Measurements from ENCODE around the gene TNIK. TPM values are rescaled to one million over a fixed set of nuclear protein-coding genes. Genes with fewer than 3 reads are reported as not detected.

TNIK gene
- total RNA-seq, 4 donors from 2014 or later, result 32.9 to 52.0 (median 40.2) TPM

GRCh38 chr3:171189394-171190080 lies 270.7 kb downstream of the TNIK start:
- in situ Hi-C loops (cut with MboI; ENCODE audit: low pct_ligation_motif_present in 1 of 4, low pct_unique_long_range_greater_than_20kb in 1 of 4, low sequenced_read_pairs in 3 of 4), result loop anchor here in 1 of 4 donors (10.0 kb wide), 1 partner anchor 375 kb away; no protein-coding TSS in a partner anchor
- DNase-seq, result no peak
- H3K27ac ChIP-seq, result no peak overlapping the region
- no peaks in the 10 kb centered on the region for H3K36me3 ChIP-seq
- TF ChIP-seq CTCF (IDR thresholded peaks at IDR 0.05) (no peak), EP300 (IDR thresholded peaks at IDR 0.05; ENCODE audit: low read depth) (no peak), POLR2A (IDR thresholded peaks at IDR 0.05) (no peak), POLR2AphosphoS5 (IDR thresholded peaks at IDR 0.05) (no peak)
- WGBS, 2 donors (ENCODE audit: low coverage in 1 of 2), result 82 to 83% methylated on average over 3 of the region's 3 CpGs
- intact Hi-C loops (cut with DNase I; ENCODE audit: low total_unique reads), result loop anchor here (5.0 kb wide), 1 partner anchor 378 kb away; no protein-coding TSS in a partner anchor
- no peaks in the 10 kb centered on the region for H3K9me3 ChIP-seq
- no peaks in the 10 kb centered on the region for H3K27me3 ChIP-seq
- H3K4me1 ChIP-seq, result peaks cover 0 to 11% (median 1%) of the 10 kb centered on the region in 4 donors
- no peak overlapping the region for H3K4me3 ChIP-seq

- Histone ChIP-seq H3K27me3 (no peaks in the 10 kb centered on the region), H3K4me1 (peaks cover 0 to 11% (median 1%) of the 10 kb centered on the region in 4 donors), H3K4me3 (no peak overlapping the region), H3K9me3 (no peaks in the 10 kb centered on the region), H3K27ac (no peak overlapping the region), H3K36me3 (no peaks in the 10 kb centered on the region)
- intact Hi-C loops (cut with DNase I; ENCODE audit: low total_unique reads) (loop anchor here (5.0 kb wide), 1 partner anchor 380 kb away; no protein-coding TSS in a partner anchor), in situ Hi-C loops (cut with MboI; ENCODE audit: low pct_ligation_motif_present in 1 of 4, low pct_unique_long_range_greater_than_20kb in 1 of 4, low sequenced_read_pairs in 3 of 4) (loop anchor here in 1 of 4 donors (10.0 kb wide), 1 partner anchor 377 kb away; no protein-coding TSS in a partner anchor)
- DNase-seq, result no peak
- WGBS, 2 donors (ENCODE audit: low coverage in 1 of 2), result 40 to 41% methylated on average over 5 of the region's 5 CpGs
- no peak for TF ChIP-seq POLR2A (IDR thresholded peaks at IDR 0.05)
- TF ChIP-seq CTCF (IDR thresholded peaks at IDR 0.05), result peak; percentile 49 to 58 (median 52)
Observed at GRCh38 chr3:171187706-171188290, 272.4 kb downstream of the TNIK start.

GRCh38 chr3:171186817-171187500 lies 273.2 kb downstream of the TNIK start:
- in situ Hi-C loops (cut with MboI; ENCODE audit: low pct_ligation_motif_present in 1 of 4, low pct_unique_long_range_greater_than_20kb in 1 of 4, low sequenced_read_pairs in 3 of 4), result loop anchor here in 1 of 4 donors (10.0 kb wide), 1 partner anchor 378 kb away; no protein-coding TSS in a partner anchor
- Histone ChIP-seq H3K27ac (no peak overlapping the region), H3K36me3 (no peaks in the 10 kb centered on the region), H3K4me1 (peaks cover 0 to 17% (median 4%) of the 10 kb centered on the region in 4 donors), H3K9me3 (no peaks in the 10 kb centered on the region), H3K4me3 (no peak overlapping the region), H3K27me3 (no peaks in the 10 kb centered on the region)
- 54 to 62% methylated on average over 3 of the region's 3 CpGs for WGBS, 2 donors (ENCODE audit: low coverage in 1 of 2)
- intact Hi-C loops (cut with DNase I; ENCODE audit: low total_unique reads), result loop anchor here (5.0 kb wide), 1 partner anchor 380 kb away; no protein-coding TSS in a partner anchor
- DNase-seq, result no peak
- TF ChIP-seq CTCF (IDR thresholded peaks at IDR 0.05) (no peak), POLR2A (IDR thresholded peaks at IDR 0.05) (no peak), EP300 (IDR thresholded peaks at IDR 0.05; ENCODE audit: low read depth) (no peak)

GRCh38 chr3:171186383-171186782 lies 273.8 kb downstream of the TNIK start:
- H3K9me3 ChIP-seq, result no peaks in the 10 kb centered on the region
- intact Hi-C loops (cut with DNase I; ENCODE audit: low total_unique reads) (loop anchor here (5.0 kb wide), 1 partner anchor 381 kb away; no protein-coding TSS in a partner anchor), in situ Hi-C loops (cut with MboI; ENCODE audit: low pct_ligation_motif_present in 1 of 4, low pct_unique_long_range_greater_than_20kb in 1 of 4, low sequenced_read_pairs in 3 of 4) (loop anchor here in 1 of 4 donors (10.0 kb wide), 1 partner anchor 378 kb away; no protein-coding TSS in a partner anchor)
- H3K27ac ChIP-seq, result no peak overlapping the region
- H3K36me3 ChIP-seq, result no peaks in the 10 kb centered on the region
- H3K4me1 ChIP-seq, result peaks cover 0 to 17% (median 4%) of the 10 kb centered on the region in 4 donors
- TF ChIP-seq POLR2AphosphoS5 (IDR thresholded peaks at IDR 0.05), result no peak
- TF ChIP-seq CTCF (IDR thresholded peaks at IDR 0.05), result no peak
- no peak for TF ChIP-seq EP300 (IDR thresholded peaks at IDR 0.05; ENCODE audit: low read depth)
- no peak for TF ChIP-seq POLR2A (IDR thresholded peaks at IDR 0.05)
- no peaks in the 10 kb centered on the region for H3K27me3 ChIP-seq
- no peak overlapping the region for H3K4me3 ChIP-seq
- DNase-seq, result no peak
